ENCODE data around the gene ATRX. TPM values are rescaled to one million over a fixed set of nuclear protein-coding genes. Genes with fewer than 3 reads are reported as not detected.
"Not testable (repeated sequence)": the region's sequence is repeated elsewhere in the genome, so short reads cannot be mapped to it uniquely, and the experiment has no call there.

Gene ATRX
- total RNA-seq, 4 donors from 2014 or later: 34.7 to 75.9 (median 50.5) TPM

DNA sequence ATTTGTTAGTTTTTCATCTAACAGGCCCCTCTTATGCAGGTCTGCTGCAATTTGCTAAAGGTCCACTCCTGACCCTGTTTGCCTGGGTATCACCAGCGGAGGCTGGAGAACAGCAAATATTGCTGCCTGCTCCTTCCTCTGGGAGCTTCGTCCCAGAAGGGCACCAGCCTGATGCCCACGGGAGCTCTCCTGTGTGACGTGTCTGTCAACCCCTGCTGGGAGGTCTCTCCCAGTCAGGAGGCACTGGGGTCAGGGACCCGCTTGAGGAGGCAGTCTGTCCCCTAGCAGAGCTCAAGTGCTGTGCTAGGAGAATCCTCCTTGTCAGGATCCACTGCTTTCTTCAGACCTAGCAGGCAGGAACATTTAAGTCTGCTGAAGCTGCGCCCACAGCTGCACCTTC is 30.5 kb downstream of the ATRX start:
- ATAC-seq (no peak), DNase-seq (no peak)
- no peak overlapping the region for H3K27ac ChIP-seq
- no peak overlapping the region for H3K4me3 ChIP-seq
- intact Hi-C loops (cut with DNase I; ENCODE audit: low total_unique reads) (no loop called here), in situ Hi-C loops (cut with MboI; ENCODE audit: low sequenced_read_pairs in 4 of 4) (no loop called here)
- TF ChIP-seq CTCF (IDR thresholded peaks at IDR 0.05 in 4 of 5, conservative IDR thresholded peaks at IDR 0.05 in 1 of 5) (no peak), POLR2A (IDR thresholded peaks at IDR 0.05) (no peak)
- H3K4me1 ChIP-seq: no peaks in the 10 kb centered on the region
- no peaks in the 10 kb centered on the region for H3K9me3 ChIP-seq
- H3K27me3 ChIP-seq: no peaks in the 10 kb centered on the region
- H3K36me3 ChIP-seq: no peaks in the 10 kb centered on the region

DNA sequence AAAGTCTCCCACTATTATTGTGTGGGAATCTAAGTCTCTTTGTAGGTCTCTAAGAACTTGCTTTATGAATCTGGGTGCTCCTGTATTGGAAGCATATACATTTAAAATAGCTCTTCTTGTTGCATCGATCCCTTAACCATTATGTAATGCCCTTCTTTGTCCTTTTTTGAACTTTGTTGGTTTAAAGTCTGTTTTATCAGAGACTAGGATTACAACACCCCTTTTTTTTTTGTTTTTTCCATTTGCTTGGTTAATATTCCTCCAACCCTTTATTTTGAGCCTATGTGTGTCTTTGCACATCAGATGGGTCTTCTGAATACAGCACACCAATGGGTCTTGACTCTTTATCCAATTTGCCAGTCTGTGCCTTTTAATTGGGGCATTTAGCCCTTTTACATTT is 32.1 kb downstream of the ATRX start:
- in situ Hi-C loops (cut with MboI; ENCODE audit: low sequenced_read_pairs in 4 of 4): not testable (repeated sequence)

DNA sequence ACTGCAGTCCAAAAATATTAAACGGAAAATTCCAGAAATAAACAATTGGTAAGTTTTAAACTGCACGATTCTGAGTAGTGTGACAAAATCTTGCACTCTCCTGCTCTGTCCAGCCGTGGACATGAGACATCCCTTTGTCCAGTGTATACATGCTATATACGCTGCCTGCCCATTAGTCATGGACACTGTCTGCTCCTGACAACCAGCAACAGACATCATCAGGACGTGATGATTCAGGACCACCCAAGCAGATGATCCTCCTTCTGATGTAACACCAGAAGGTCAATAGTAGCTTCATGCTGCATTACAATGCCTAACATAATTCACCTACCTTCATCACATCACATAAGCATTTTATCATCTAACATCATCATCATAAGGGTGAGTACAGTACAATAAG is 36.3 kb downstream of the ATRX start:
- ATAC-seq (no peak), DNase-seq (no peak)
- Histone ChIP-seq H3K36me3 (no peaks in the 10 kb centered on the region), H3K4me1 (no peaks in the 10 kb centered on the region), H3K27ac (no peak overlapping the region), H3K27me3 (no peaks in the 10 kb centered on the region), H3K9me3 (no peaks in the 10 kb centered on the region), H3K4me3 (no peak overlapping the region)
- TF ChIP-seq CTCF (IDR thresholded peaks at IDR 0.05 in 4 of 5, conservative IDR thresholded peaks at IDR 0.05 in 1 of 5) (no peak), POLR2A (IDR thresholded peaks at IDR 0.05) (no peak)
- in situ Hi-C loops (cut with MboI; ENCODE audit: low sequenced_read_pairs in 4 of 4): no loop called here
- intact Hi-C loops (cut with DNase I; ENCODE audit: low total_unique reads): no loop called here

More for the DNA sequence above, 32.1 kb downstream of the ATRX start:
- H3K36me3 ChIP-seq; H3K9me3 ChIP-seq; H3K27me3 ChIP-seq; H3K4me1 ChIP-seq; H3K27ac ChIP-seq; ATAC-seq; H3K4me3 ChIP-seq; intact Hi-C loops (cut with DNase I; ENCODE audit: low total_unique reads); DNase-seq: not testable (repeated sequence)

DNA sequence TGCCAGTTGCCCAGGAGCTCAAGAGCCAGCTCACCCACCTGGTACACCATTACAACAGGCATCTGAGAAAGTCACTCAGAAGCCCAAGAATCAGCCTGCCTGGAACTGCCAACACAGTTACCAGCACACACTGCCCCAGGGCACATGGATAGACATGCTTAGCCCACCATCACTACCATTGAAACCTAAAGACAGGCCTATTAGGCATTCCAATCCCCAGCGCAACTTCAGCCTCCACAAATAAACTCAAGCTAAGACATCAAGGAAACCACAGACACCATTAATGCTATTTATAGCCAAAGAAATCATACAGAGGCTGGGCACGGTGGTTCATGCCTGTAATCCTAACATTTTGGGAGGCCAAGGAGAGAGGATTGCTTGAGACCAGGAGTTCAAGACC is 42.3 kb downstream of the ATRX start:
- intact Hi-C loops (cut with DNase I; ENCODE audit: low total_unique reads): no loop called here
- H3K4me1 ChIP-seq: peaks cover 16 to 21% of the 10 kb centered on the region in 2 donors
- DNase-seq (no peak), ATAC-seq (peak in 1 of 2 donors; percentile 51)
- H3K27ac ChIP-seq: peak overlapping the region; percentile 7 to 59 (median 49)
- in situ Hi-C loops (cut with MboI; ENCODE audit: low sequenced_read_pairs in 4 of 4): no loop called here
- no peak overlapping the region for H3K4me3 ChIP-seq
- H3K9me3 ChIP-seq: no peaks in the 10 kb centered on the region
- no peaks in the 10 kb centered on the region for H3K27me3 ChIP-seq
- H3K36me3 ChIP-seq: no peaks in the 10 kb centered on the region
- TF ChIP-seq POLR2A (IDR thresholded peaks at IDR 0.05) (no peak), CTCF (IDR thresholded peaks at IDR 0.05 in 4 of 5, conservative IDR thresholded peaks at IDR 0.05 in 1 of 5) (no peak)

DNA sequence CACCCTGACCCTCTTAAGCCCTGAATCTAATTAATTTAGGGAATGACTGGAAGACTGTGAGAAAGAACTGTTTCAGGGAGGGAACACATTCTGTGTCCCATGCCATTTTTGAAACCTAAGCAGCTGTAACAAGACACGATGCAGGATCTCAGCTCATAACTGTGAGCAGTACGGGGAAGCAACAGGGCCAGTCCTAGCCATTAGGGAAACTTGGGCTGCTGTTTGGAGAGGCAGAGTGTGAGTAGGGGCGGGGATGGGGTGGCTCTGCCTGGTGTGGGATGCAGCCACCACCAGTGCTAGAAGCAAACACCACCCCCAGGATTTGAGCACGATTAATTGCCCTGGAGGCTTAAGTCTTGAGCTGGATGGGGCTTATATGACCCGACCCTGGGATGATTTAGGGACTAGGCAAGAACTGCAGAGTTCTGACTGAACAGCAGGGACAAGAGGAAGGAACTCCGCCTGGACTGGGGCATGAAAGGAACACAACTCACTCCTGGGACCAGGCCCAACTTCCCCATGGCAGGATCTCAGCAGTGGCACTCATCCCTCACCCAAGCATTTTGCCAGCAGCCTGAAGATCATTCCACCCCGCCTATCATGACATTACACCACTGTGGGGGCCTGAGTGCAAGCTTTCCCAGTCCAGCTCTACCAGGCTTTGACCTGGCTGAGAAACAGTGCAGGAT is 43.1 kb downstream of the ATRX start:
- peak in 1 of 2 donors; percentile 44 for DNase-seq
- H3K36me3 ChIP-seq: no peaks in the 10 kb centered on the region
- TF ChIP-seq CTCF (IDR thresholded peaks at IDR 0.05 in 4 of 5, conservative IDR thresholded peaks at IDR 0.05 in 1 of 5) (no peak), POLR2A (IDR thresholded peaks at IDR 0.05) (no peak)
- H3K4me1 ChIP-seq: peaks cover 16 to 21% of the 10 kb centered on the region in 2 donors
- H3K9me3 ChIP-seq: no peaks in the 10 kb centered on the region
- ATAC-seq: peak; percentile 66 to 81
- H3K27ac ChIP-seq: peak overlapping the region; percentile 7 to 59 (median 49)
- no peaks in the 10 kb centered on the region for H3K27me3 ChIP-seq
- in situ Hi-C loops (cut with MboI; ENCODE audit: low sequenced_read_pairs in 4 of 4): no loop called here
- intact Hi-C loops (cut with DNase I; ENCODE audit: low total_unique reads): no loop called here
- no peak overlapping the region for H3K4me3 ChIP-seq

Measured in gastrocnemius medialis (tissue), 4 donors.